HCT116 (cell line): ENCODE results near the gene NIPAL1. TPM values are rescaled to one million over a fixed set of nuclear protein-coding genes. Genes with fewer than 3 reads are reported as not detected.

Source experiments
- ATAC-seq: fragments of 200-7000 bp; cut with Tn5 transposase; 2 replicates; pipeline ENCODE4 v1.9.1; 2020; ENCODE audit warnings: mild to moderate bottlenecking, moderate library complexity
- BruUV-seq: library from RNA; stranded (reverse); fragments of 400-500 nt; replicated peaks from 2 replicates; lab custom pipeline; 2021; lab: Mats Ljungman, UMichigan
- CTCF ChIA-PET: fragments of 300-600 bp; sonication (Branson Sonifier 250); formaldehyde crosslinking; loops from one replicate; lab custom pipeline; 2021; ENCODE audit warnings: antibody characterized with exemption; lab: Charles Lee
- POLR2A ChIA-PET: fragments of 300-600, 350-600 bp; sonication (Branson Sonifier 250); formaldehyde crosslinking; loops from one replicate; lab custom pipeline; 2021; ENCODE audit warnings: antibody characterized with exemption; lab: Charles Lee
- RAD21 ChIA-PET, 2 experiments: fragments of 300-600 bp; sonication (Branson Sonifier 250); formaldehyde crosslinking; loops; one replicate each; lab custom pipeline; 2023; ENCODE audit warnings: low total read pairs in 2 of 2; ENCODE audit not compliant: uncharacterized antibody in 2 of 2, unreplicated experiment in 2 of 2, low non-redundant PET in 1 of 2; lab: Charles Lee
- DNase-seq: peaks from one replicate; pipeline ENCODE4 v3.0.0-alpha.2; 2010; ENCODE audit warnings: low read depth, low spot score
- H2AFZ ChIP-seq: fragments of 200-600 bp; shearing (Covaris generic), sonication (generic); 2 replicates; pipeline ENCODE4 v1.6.1; 2017; ENCODE audit warnings: low read depth, mixed run types, mixed read lengths, antibody characterized with exemption, low read length; ENCODE audit not compliant: poor library complexity, severe bottlenecking
- H3K27ac ChIP-seq: 2 replicates; pipeline ENCODE4 v1.5.1; 2012; ENCODE audit warnings: low read depth, low read length
- H3K27me3 ChIP-seq: fragments of 200-600 bp; sonication (generic); 2 replicates; pipeline ENCODE4 v1.6.1; 2016; ENCODE audit warnings: mixed run types, low read length, mixed read lengths; ENCODE audit not compliant: insufficient read depth
- H3K36me3 ChIP-seq, 2 experiments: fragments of 200-500 bp in 1 of 2; fragments of 200-600 bp in 1 of 2; sonication (Bioruptor generic) in 1 of 2; sonication (generic) in 1 of 2; 2 replicates each; pipeline versions ENCODE4 v1.5.1 to v1.6.1; 2014 to 2016; ENCODE audit warnings: low read length in 2 of 2, inconsistent platforms in 1 of 2, mixed read lengths in 1 of 2, mixed run types in 1 of 2; ENCODE audit not compliant: insufficient read depth in 2 of 2, control insufficient read depth in 1 of 2
- H3K4me1 ChIP-seq, 2 experiments: fragments of 200-600 bp in 1 of 2; sonication (generic) in 1 of 2; 2 replicates each; pipeline versions ENCODE4 v1.5.1 to v1.6.1; 2012 to 2017; ENCODE audit warnings: low read length in 2 of 2, inconsistent platforms in 1 of 2, mild to moderate bottlenecking in 1 of 2, mixed read lengths in 1 of 2, mixed run types in 1 of 2, moderate library complexity in 1 of 2; ENCODE audit not compliant: insufficient read depth in 2 of 2, control insufficient read depth in 1 of 2
- H3K4me2 ChIP-seq: fragments of 200-600 bp; sonication (generic); 2 replicates; pipeline ENCODE4 v1.6.1; 2017; ENCODE audit warnings: mixed run types, low read length, mixed read lengths
- H3K4me3 ChIP-seq, 2 experiments: fragments of 200-600 bp in 1 of 2; sonication (generic) in 1 of 2; replicated peaks in 1 of 2; 2 replicates each; pipeline ENCODE4 v1.5.1; 2011 to 2016; ENCODE audit warnings: low read length in 2 of 2, control low read depth in 1 of 2, low read depth in 1 of 2, mild to moderate bottlenecking in 1 of 2, mixed read lengths in 1 of 2, mixed run types in 1 of 2
- H3K79me2 ChIP-seq: fragments of 200-600 bp; sonication (generic); 2 replicates; pipeline ENCODE4 v1.6.1; 2017; ENCODE audit warnings: mild to moderate bottlenecking, mixed run types, low read length, moderate library complexity, mixed read lengths; ENCODE audit not compliant: insufficient read depth
- H3K9ac ChIP-seq: fragments of 200-600 bp; sonication (generic); 2 replicates; pipeline ENCODE4 v1.6.1; 2016; ENCODE audit warnings: low read length, mixed read lengths
- H3K9me2 ChIP-seq: fragments of 200-600 bp; sonication (generic), shearing (Covaris generic); 2 replicates; pipeline ENCODE4 v1.6.1; 2017; ENCODE audit warnings: mixed run types, mild to moderate bottlenecking, moderate library complexity; ENCODE audit not compliant: insufficient read depth
- H3K9me3 ChIP-seq, 2 experiments: fragments of 200-500 bp in 1 of 2; fragments of 200-600 bp in 1 of 2; sonication (Bioruptor generic) in 1 of 2; sonication (generic) in 1 of 2; 2 replicates each; pipeline ENCODE4 v1.6.1; 2014 to 2017; ENCODE audit warnings: low read length in 2 of 2, mixed read lengths in 2 of 2, inconsistent platforms in 1 of 2, low read depth in 1 of 2, mild to moderate bottlenecking in 1 of 2, mixed run types in 1 of 2, moderate library complexity in 1 of 2; ENCODE audit not compliant: control insufficient read depth in 1 of 2, insufficient read depth in 1 of 2
- H4K20me1 ChIP-seq: fragments of 200-600 bp; sonication (generic), shearing (Covaris generic); 2 replicates; pipeline ENCODE4 v1.6.1; 2017; ENCODE audit warnings: mixed run types, mild to moderate bottlenecking, moderate library complexity; ENCODE audit not compliant: insufficient read depth
- ATF3 ChIP-seq: IDR thresholded peaks from 2 replicates; pipeline ENCODE4 v1.6.1; 2012
- CTCF ChIP-seq, 3 experiments: fragments of 200-600 bp in 1 of 3; sonication (generic) in 1 of 3; IDR thresholded peaks in 2 of 3; conservative IDR thresholded peaks in 1 of 3; 2 replicates each; pipeline ENCODE4 v1.5.1; 2012 to 2017; ENCODE audit warnings: low read depth in 2 of 3, low read length in 2 of 3, antibody characterized with exemption in 1 of 3, borderline replicate concordance in 1 of 3, control low read depth in 1 of 3, mild to moderate bottlenecking in 1 of 3, mixed read lengths in 1 of 3, mixed run types in 1 of 3, moderate library complexity in 1 of 3; ENCODE audit not compliant: insufficient read depth in 1 of 3
- FOSL1 ChIP-seq: IDR thresholded peaks from 2 replicates; pipeline ENCODE4 v1.6.1; 2012; ENCODE audit warnings: low read depth
- JUND ChIP-seq: IDR thresholded peaks from 2 replicates; pipeline ENCODE4 v1.6.1; 2012
- POLR2AphosphoS5 ChIP-seq: IDR thresholded peaks from 2 replicates; pipeline ENCODE4 v1.6.1; 2011; ENCODE audit warnings: mild to moderate bottlenecking, low read depth, low read length, moderate library complexity
- RAD21 ChIP-seq: IDR thresholded peaks from 2 replicates; pipeline ENCODE4 v1.6.1; 2012; ENCODE audit warnings: low read depth, mild to moderate bottlenecking
- REST ChIP-seq: IDR thresholded peaks from 2 replicates; pipeline ENCODE4 v1.6.1; 2012; ENCODE audit warnings: low read depth
- SIN3A ChIP-seq: IDR thresholded peaks from 2 replicates; pipeline ENCODE4 v1.6.1; 2012; ENCODE audit warnings: low read depth
- SRF ChIP-seq: IDR thresholded peaks from 2 replicates; pipeline ENCODE4 v1.6.1; 2012; ENCODE audit warnings: low read depth
- TCF7L2 ChIP-seq: IDR thresholded peaks from 2 replicates; pipeline ENCODE4 v1.7.0; 2011; ENCODE audit warnings: borderline replicate concordance, inconsistent platforms; ENCODE audit not compliant: insufficient read depth, insufficient read length; ENCODE audit errors: extremely low read depth
- YY1 ChIP-seq: IDR thresholded peaks from 2 replicates; pipeline ENCODE4 v1.6.1; 2011; ENCODE audit warnings: low read length, low read depth, moderate library complexity, mild to moderate bottlenecking; ENCODE audit not compliant: insufficient replicate concordance; ENCODE audit errors: extremely low read depth
- ZBTB33 ChIP-seq: IDR thresholded peaks from 2 replicates; pipeline ENCODE4 v1.6.1; 2011; ENCODE audit warnings: mild to moderate bottlenecking, low read length, moderate library complexity; ENCODE audit not compliant: insufficient replicate concordance; ENCODE audit errors: extremely low read depth
- intact Hi-C: fragments of 100-400 bp; cut with micrococcal nuclease; formaldehyde crosslinking; loops from 2 replicates; pipeline ENCODE4 v1.10.0; 2022
- total RNA-seq: library from RNA; stranded (reverse); gene quantifications from one replicate; pipeline ENCODE4 v1.2.1, GENCODE V29; 2021; ENCODE audit not compliant: unreplicated experiment

Gene NIPAL1
- total RNA-seq, 1 experiment from 2014 or later = 7.0 TPM

- H3K9me3 ChIP-seq = no peaks in the 10 kb centered on the region
- H3K27me3 ChIP-seq = no peaks in the 10 kb centered on the region
- no peaks in the 10 kb centered on the region for H3K9me2 ChIP-seq
- no TSS peak for BruUV-seq
- H3K36me3 ChIP-seq = no peaks in the 10 kb centered on the region
- CTCF ChIA-PET = interaction anchor here (1.5 kb wide), 1 partner anchor 66 kb away, joined by 4 read pairs; no protein-coding TSS in a partner anchor
- POLR2A ChIA-PET = no interaction called here
- RAD21 ChIA-PET = no interaction called here
- intact Hi-C loops = no loop called here
- H2AFZ ChIP-seq = no peak overlapping the region
- H3K27ac ChIP-seq = no peak overlapping the region
- DNase-seq (no peak), ATAC-seq (no peak)
- H3K4me2 ChIP-seq = no peak overlapping the region
- H3K9ac ChIP-seq = no peak overlapping the region
- no peaks in the 10 kb centered on the region for H3K79me2 ChIP-seq
- no peak for TF ChIP-seq SIN3A
- TF ChIP-seq RAD21 = no peak
- no peak for TF ChIP-seq POLR2AphosphoS5
- TF ChIP-seq FOSL1 = no peak
- TF ChIP-seq CTCF (IDR thresholded peaks at IDR 0.05 in 2 of 3, conservative IDR thresholded peaks at IDR 0.05 in 1 of 3; ENCODE audit: borderline replicate concordance in 1 of 3, insufficient read depth in 1 of 3, low read depth in 2 of 3, low read length in 2 of 3) = no peak
- TF ChIP-seq TCF7L2 = no peak
- TF ChIP-seq SRF = no peak
- no peak for TF ChIP-seq ATF3
- no peak for TF ChIP-seq JUND
- no peak for TF ChIP-seq YY1
- TF ChIP-seq ZBTB33 = no peak
- no peak for TF ChIP-seq REST
- no peaks in the 10 kb centered on the region for H3K4me1 ChIP-seq
- H4K20me1 ChIP-seq = no peaks in the 10 kb centered on the region
- no peak overlapping the region for H3K4me3 ChIP-seq
Measured at GRCh38 chr4:48042979-48043461, 26.4 kb downstream of the NIPAL1 start.
